ENCODE results near the gene GLT1D1.

Gene GLT1D1

DNA sequence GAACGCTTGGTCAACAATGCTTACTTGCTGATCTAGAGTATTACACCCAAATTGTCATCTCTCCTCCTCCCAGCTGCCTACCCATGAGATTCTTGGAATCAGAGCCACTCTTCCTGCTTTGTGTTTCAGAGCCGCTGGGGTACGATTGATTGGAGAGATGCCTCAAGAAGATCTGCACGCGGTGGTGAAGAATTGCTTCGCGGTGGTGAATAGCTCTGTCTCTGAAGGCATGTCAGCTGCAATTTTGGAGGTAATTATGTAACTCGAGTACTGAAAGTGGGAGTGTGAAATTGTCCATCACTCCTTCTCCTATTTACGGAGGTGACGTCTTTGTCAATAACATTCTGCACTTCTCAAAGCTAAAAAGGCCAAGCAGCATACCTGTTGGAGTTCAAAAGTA is 93.9 kb downstream of the GLT1D1 start:
- Histone ChIP-seq H3K9me3 (replicated peaks; ENCODE audit: insufficient read depth, low read length) (no peaks in the 10 kb centered on the region), H3F3A (ENCODE audit: insufficient read depth, low read length) (no peaks in the 10 kb centered on the region), H3K27me3 (replicated peaks; ENCODE audit: insufficient read depth, low read length) (no peaks in the 10 kb centered on the region), H4K20me1 (ENCODE audit: insufficient read depth, low read length) (no peaks in the 10 kb centered on the region), H3K27ac (ENCODE audit: low read length) (no peak overlapping the region), H3K4me2 (ENCODE audit: low read depth, low read length) (no peak overlapping the region), H3K9ac (ENCODE audit: low read length) (no peak overlapping the region), H3K36me3 (replicated peaks; ENCODE audit: insufficient read depth, low read length) (no peaks in the 10 kb centered on the region), H3K4me1 (ENCODE audit: low read length) (no peaks in the 10 kb centered on the region), H3K4me3 (ENCODE audit: low read length) (no peak overlapping the region), H3K9me2 (replicated peaks; ENCODE audit: insufficient read depth, low read length) (no peaks in the 10 kb centered on the region), H2AFZ (ENCODE audit: low read length) (no peak overlapping the region), H3K79me2 (ENCODE audit: low read length) (no peaks in the 10 kb centered on the region)
- TF ChIP-seq, protein P1, sequence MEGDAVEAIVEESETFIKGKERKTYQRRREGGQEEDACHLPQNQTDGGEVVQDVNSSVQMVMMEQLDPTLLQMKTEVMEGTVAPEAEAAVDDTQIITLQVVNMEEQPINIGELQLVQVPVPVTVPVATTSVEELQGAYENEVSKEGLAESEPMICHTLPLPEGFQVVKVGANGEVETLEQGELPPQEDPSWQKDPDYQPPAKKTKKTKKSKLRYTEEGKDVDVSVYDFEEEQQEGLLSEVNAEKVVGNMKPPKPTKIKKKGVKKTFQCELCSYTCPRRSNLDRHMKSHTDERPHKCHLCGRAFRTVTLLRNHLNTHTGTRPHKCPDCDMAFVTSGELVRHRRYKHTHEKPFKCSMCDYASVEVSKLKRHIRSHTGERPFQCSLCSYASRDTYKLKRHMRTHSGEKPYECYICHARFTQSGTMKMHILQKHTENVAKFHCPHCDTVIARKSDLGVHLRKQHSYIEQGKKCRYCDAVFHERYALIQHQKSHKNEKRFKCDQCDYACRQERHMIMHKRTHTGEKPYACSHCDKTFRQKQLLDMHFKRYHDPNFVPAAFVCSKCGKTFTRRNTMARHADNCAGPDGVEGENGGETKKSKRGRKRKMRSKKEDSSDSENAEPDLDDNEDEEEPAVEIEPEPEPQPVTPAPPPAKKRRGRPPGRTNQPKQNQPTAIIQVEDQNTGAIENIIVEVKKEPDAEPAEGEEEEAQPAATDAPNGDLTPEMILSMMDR (IDR thresholded peaks at IDR 0.05; ENCODE audit: low read length) = no peak
- no peak for TF ChIP-seq EZH2 (optimal IDR thresholded peaks at IDR 0.05; ENCODE audit: low read depth, low read length)
- TF ChIP-seq EZH2phosphoT487 (IDR thresholded peaks at IDR 0.05; ENCODE audit: low read length) = no peak
- DNase-seq = no peak

GRCh38 chr12:128949086-128949485 is 95.8 kb downstream of the GLT1D1 start:
- Histone ChIP-seq H3K36me3 (replicated peaks; ENCODE audit: insufficient read depth, low read length) (no peaks in the 10 kb centered on the region), H3K79me2 (ENCODE audit: low read length) (no peaks in the 10 kb centered on the region), H4K20me1 (ENCODE audit: insufficient read depth, low read length) (no peaks in the 10 kb centered on the region), H3K4me3 (ENCODE audit: low read length) (no peak overlapping the region), H3K4me2 (ENCODE audit: low read depth, low read length) (no peak overlapping the region), H2AFZ (ENCODE audit: low read length) (no peak overlapping the region), H3K27ac (ENCODE audit: low read length) (no peak overlapping the region), H3K4me1 (ENCODE audit: low read length) (no peaks in the 10 kb centered on the region), H3F3A (ENCODE audit: insufficient read depth, low read length) (no peaks in the 10 kb centered on the region), H3K27me3 (replicated peaks; ENCODE audit: insufficient read depth, low read length) (no peaks in the 10 kb centered on the region), H3K9me2 (replicated peaks; ENCODE audit: insufficient read depth, low read length) (no peaks in the 10 kb centered on the region), H3K9ac (ENCODE audit: low read length) (no peak overlapping the region), H3K9me3 (replicated peaks; ENCODE audit: insufficient read depth, low read length) (no peaks in the 10 kb centered on the region)
- no peak for TF ChIP-seq EZH2 (optimal IDR thresholded peaks at IDR 0.05; ENCODE audit: low read depth, low read length)
- TF ChIP-seq, protein P1 (IDR thresholded peaks at IDR 0.05; ENCODE audit: low read length) = no peak
- TF ChIP-seq EZH2phosphoT487 (IDR thresholded peaks at IDR 0.05; ENCODE audit: low read length) = no peak
- no peak for DNase-seq

DNA sequence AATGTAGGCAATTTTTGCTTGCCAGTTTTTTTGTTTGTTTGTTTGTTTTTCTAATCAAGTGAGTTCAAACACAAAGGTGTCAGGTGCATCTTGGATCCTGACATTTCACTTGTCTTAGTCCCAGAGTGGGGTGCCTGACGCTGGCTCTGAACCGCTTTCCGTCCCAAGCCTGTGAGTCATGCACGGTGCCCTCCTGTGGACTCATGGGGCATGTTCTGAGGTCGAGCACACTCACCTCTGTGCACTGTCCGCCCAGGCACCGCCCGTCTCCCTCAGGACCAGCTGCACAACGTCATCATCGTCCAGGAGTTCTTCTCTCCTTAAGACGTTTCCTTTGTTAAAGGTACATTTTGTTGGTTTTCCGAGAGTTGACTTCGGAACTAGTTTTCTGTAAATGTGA is 98.2 kb downstream of the GLT1D1 start:
- Histone ChIP-seq H3K27ac (ENCODE audit: low read length) (no peak overlapping the region), H3K9me2 (replicated peaks; ENCODE audit: insufficient read depth, low read length) (no peaks in the 10 kb centered on the region), H4K20me1 (ENCODE audit: insufficient read depth, low read length) (no peaks in the 10 kb centered on the region), H3F3A (ENCODE audit: insufficient read depth, low read length) (no peaks in the 10 kb centered on the region), H3K36me3 (replicated peaks; ENCODE audit: insufficient read depth, low read length) (no peaks in the 10 kb centered on the region), H2AFZ (ENCODE audit: low read length) (no peak overlapping the region), H3K4me2 (ENCODE audit: low read depth, low read length) (no peak overlapping the region), H3K79me2 (ENCODE audit: low read length) (no peaks in the 10 kb centered on the region), H3K9ac (ENCODE audit: low read length) (no peak overlapping the region), H3K27me3 (replicated peaks; ENCODE audit: insufficient read depth, low read length) (no peaks in the 10 kb centered on the region), H3K4me3 (ENCODE audit: low read length) (no peak overlapping the region), H3K4me1 (ENCODE audit: low read length) (no peaks in the 10 kb centered on the region), H3K9me3 (replicated peaks; ENCODE audit: insufficient read depth, low read length) (no peaks in the 10 kb centered on the region)
- DNase-seq = no peak
- TF ChIP-seq EZH2phosphoT487 (IDR thresholded peaks at IDR 0.05; ENCODE audit: low read length) (no peak), EZH2 (optimal IDR thresholded peaks at IDR 0.05; ENCODE audit: low read depth, low read length) (no peak)
- TF ChIP-seq, protein P1 (IDR thresholded peaks at IDR 0.05; ENCODE audit: low read length) = no peak

Measured in MM.1S (cell line).